ENCODE results near the gene DIAPH2. TPM values are rescaled to one million over a fixed set of nuclear protein-coding genes. Genes with fewer than 3 reads are reported as not detected.

The DIAPH2 gene
- total RNA-seq, 4 donors from 2014 or later = 11.1 to 26.5 (median 18.7) TPM

GRCh38 chrX:97328853-97329390, 644.3 kb downstream of the DIAPH2 start:
- H3K4me1 ChIP-seq = no peaks in the 10 kb centered on the region
- 100% methylated on average over 1 of the region's 1 CpG for WGBS, 2 donors
- no peaks in the 10 kb centered on the region for H3K27me3 ChIP-seq
- TF ChIP-seq CTCF (IDR thresholded peaks at IDR 0.05) (no peak), POLR2A (IDR thresholded peaks at IDR 0.05) (no peak)
- DNase-seq = no peak
- H3K27ac ChIP-seq = no peak overlapping the region
- H3K9me3 ChIP-seq = no peaks in the 10 kb centered on the region
- intact Hi-C loops (cut with DNase I) = no loop called here
- no peak overlapping the region for H3K4me3 ChIP-seq (replicated peaks in 1 of 3)
- H3K36me3 ChIP-seq = no peaks in the 10 kb centered on the region

- no peak overlapping the region for H3K4me3 ChIP-seq (replicated peaks in 1 of 3)
- DNase-seq = no peak
- no peaks in the 10 kb centered on the region for H3K4me1 ChIP-seq
- H3K9me3 ChIP-seq = no peaks in the 10 kb centered on the region
- H3K27ac ChIP-seq = no peak overlapping the region
- H3K27me3 ChIP-seq = no peaks in the 10 kb centered on the region
- intact Hi-C loops (cut with DNase I) = no loop called here
- TF ChIP-seq CTCF (IDR thresholded peaks at IDR 0.05) (no peak), POLR2A (IDR thresholded peaks at IDR 0.05) (no peak)
- 100% methylated on average over 1 of the region's 1 CpG for WGBS, 2 donors
- H3K36me3 ChIP-seq = no peaks in the 10 kb centered on the region
Observed at GRCh38 chrX:97330151-97330550, 645.5 kb downstream of the DIAPH2 start.

- Histone ChIP-seq H3K27ac (no peak overlapping the region), H3K4me3 (replicated peaks in 1 of 3) (no peak overlapping the region), H3K36me3 (no peaks in the 10 kb centered on the region), H3K4me1 (no peaks in the 10 kb centered on the region), H3K27me3 (no peaks in the 10 kb centered on the region), H3K9me3 (no peaks in the 10 kb centered on the region)
- DNase-seq = no peak
- intact Hi-C loops (cut with DNase I) = no loop called here
- 37 to 59% methylated on average over 3 of the region's 3 CpGs for WGBS, 2 donors
- TF ChIP-seq POLR2A (IDR thresholded peaks at IDR 0.05) = no peak
- no peak for TF ChIP-seq CTCF (IDR thresholded peaks at IDR 0.05)
Observed at GRCh38 chrX:97332963-97333362, 648.3 kb downstream of the DIAPH2 start.

GRCh38 chrX:97334850-97335249, 650.2 kb downstream of the DIAPH2 start:
- intact Hi-C loops (cut with DNase I) = no loop called here
- 93% methylated on average over 9 of the region's 9 CpGs for WGBS, 2 donors
- TF ChIP-seq POLR2A (IDR thresholded peaks at IDR 0.05) (no peak), CTCF (IDR thresholded peaks at IDR 0.05) (no peak)

GRCh38 chrX:97344724-97345123, 660.1 kb downstream of the DIAPH2 start:
- Histone ChIP-seq H3K4me3 (replicated peaks in 1 of 3) (no peak overlapping the region), H3K4me1 (no peaks in the 10 kb centered on the region), H3K27ac (no peak overlapping the region), H3K36me3 (no peaks in the 10 kb centered on the region), H3K27me3 (no peaks in the 10 kb centered on the region), H3K9me3 (no peaks in the 10 kb centered on the region)
- DNase-seq = no peak
- WGBS, 2 donors = 66 to 67% methylated on average over 2 of the region's 2 CpGs
- intact Hi-C loops (cut with DNase I) = no loop called here
- TF ChIP-seq POLR2A (IDR thresholded peaks at IDR 0.05) = no peak
- TF ChIP-seq CTCF (IDR thresholded peaks at IDR 0.05) = no peak

More at GRCh38 chrX:97334850-97335249, 650.2 kb downstream of the DIAPH2 start:
- H3K9me3 ChIP-seq = no peaks in the 10 kb centered on the region
- H3K27ac ChIP-seq = no peak overlapping the region
- H3K4me1 ChIP-seq = no peaks in the 10 kb centered on the region
- no peak for DNase-seq
- no peak overlapping the region for H3K4me3 ChIP-seq (replicated peaks in 1 of 3)
- H3K27me3 ChIP-seq = no peaks in the 10 kb centered on the region
- no peaks in the 10 kb centered on the region for H3K36me3 ChIP-seq
